Measurements from ENCODE around the gene ITGB7.

The ITGB7 gene

DNA sequence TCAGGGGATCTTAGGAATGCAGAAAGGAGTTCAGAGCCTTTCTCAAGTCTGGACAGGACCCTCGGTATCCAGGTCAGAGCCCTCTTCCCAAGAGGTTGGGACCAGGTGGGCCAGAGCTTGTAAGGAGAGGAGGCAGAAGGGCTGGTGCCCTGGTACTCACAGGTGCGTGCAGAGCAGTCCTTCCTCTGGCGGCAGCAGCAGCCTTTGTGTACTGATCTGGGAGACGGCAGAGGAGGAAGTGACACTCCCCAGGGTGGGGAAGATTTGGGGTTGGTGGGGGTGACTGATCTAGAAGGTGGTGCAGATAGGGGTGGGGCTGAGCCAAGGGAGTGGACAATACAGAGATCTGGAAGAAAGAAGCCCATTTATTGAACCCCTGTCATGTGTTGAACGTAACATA, at the start of gene ITGB7:
Gene ITGB7 (minus strand): TSS at position 210 of the 400 bp plus-strand sequence. CDS start 6,808 bp downstream, outside the sequence.
- DNase-seq (ENCODE audit: low spot score) = peak; percentile 80

- DNase-seq (ENCODE audit: low spot score) = no peak
These were observed 48.9 kb upstream of the ITGB7 start for GRCh38 chr12:53255996-53256395.

DNA sequence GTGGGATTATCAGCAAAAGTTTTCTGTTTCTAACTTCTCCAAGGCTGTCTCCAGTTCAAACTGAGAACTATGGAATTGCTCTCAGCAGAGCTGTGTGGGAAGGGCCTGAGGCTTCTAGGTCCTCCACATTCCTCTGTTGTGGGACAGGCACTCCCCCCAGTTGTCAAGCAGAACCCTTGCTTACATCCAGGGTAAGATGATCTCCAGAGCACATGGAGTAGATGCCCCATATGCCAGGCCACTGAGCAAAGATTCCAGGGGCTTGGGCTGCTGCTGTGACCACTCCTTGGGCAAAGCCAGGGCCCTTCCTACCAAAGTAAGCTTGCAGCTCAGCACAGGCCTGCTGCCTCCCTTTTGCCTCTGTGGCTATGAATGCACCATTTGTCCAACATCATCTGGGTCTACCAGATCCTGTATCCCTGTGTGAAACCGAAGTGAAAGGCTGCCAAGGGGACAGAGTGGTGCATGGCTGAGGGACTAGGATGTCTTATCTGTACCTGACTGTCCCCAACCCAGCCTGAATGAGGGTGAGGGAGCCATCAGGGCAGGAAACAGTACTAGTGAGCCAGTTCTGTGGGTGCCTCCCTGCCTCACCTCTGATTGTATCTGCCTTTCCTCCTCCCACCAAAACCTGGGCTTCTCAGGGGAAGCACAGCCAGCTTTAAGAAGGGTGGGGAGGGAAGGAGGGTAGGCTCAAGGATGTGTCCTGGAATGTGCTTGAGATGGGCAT, 47.9 kb upstream of the ITGB7 start:
- no peak for DNase-seq (ENCODE audit: low spot score)

GRCh38 chr12:53253298-53253697, 46.2 kb upstream of the ITGB7 start:
- DNase-seq (ENCODE audit: low spot score) = no peak

- DNase-seq (ENCODE audit: low spot score) = no peak
These were observed 45.4 kb upstream of the ITGB7 start for GRCh38 chr12:53252349-53252916.

- DNase-seq (ENCODE audit: low spot score) = peak; percentile 66
These were observed 44.7 kb upstream of the ITGB7 start for GRCh38 chr12:53251477-53252348.

GRCh38 chr12:53245286-53245685, 38.2 kb upstream of the ITGB7 start:
- DNase-seq (ENCODE audit: low spot score) = no peak

GRCh38 chr12:53244337-53244736, 37.3 kb upstream of the ITGB7 start:
- no peak for DNase-seq (ENCODE audit: low spot score)

GRCh38 chr12:53241623-53242412, 34.8 kb upstream of the ITGB7 start:
- DNase-seq (ENCODE audit: low spot score) = no peak

DNA sequence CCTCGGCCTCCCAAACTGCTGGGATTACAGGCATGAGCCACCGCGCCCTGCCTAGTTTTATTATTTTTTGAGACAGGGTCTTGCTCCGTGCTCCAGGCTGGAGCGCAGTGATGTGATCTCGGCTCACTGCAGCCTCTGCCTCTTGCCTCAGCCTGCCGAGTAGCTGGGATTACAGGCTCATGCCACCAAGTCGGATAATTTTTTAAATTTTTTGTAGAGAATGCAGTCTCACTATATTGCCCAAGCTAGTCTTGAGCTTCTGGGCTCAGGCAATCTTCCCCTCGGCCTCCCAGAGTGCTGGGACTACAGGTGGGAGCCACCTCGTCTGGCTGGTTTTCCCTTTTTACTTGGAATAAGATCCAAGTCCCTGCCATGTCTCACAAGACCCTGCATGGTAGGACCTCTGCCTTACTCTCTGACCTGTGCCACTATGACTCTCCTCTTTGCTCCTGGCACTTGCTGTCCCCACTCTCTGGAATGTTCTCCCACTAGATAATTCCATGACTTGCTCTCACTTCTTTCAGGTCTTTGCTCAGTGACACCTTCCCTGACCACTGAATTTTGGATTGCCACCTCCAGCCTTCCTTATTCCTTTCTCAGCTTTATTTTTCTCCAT, 32.7 kb upstream of the ITGB7 start:
- no peak for DNase-seq (ENCODE audit: low spot score)

DNA sequence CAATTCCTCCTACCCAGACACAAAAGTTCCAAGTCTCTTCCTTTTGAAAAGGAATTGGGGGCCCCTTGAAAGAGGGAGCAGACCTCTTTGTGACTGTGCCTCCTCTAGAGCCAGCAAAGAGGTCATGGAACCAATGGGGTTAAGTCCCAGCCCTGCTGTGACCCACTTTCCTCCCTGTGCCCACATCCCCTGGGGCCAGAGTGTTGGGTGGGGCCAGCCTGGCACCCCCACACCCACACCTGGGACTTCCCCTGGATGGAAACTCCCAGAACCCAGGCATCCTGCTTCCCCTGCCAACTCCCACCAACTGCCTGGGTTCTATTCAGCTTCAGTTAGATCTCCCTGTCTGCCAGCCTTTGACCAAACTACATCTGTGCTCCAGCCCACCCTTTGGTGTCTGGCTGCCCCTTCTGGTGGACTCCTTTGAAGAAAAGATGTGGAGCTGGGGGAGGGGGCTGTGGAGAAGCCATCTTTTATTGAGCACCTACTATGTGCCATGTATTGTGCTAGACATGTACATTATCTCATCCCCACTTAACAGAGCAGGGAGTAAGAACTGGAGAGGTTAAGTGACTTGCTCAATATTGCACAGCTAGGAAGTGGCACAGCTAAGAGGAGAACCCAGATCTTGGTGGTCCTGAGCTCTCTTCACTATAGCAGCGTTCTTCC, 29.5 kb upstream of the ITGB7 start:
- peak; percentile 68 for DNase-seq (ENCODE audit: low spot score)

DNA sequence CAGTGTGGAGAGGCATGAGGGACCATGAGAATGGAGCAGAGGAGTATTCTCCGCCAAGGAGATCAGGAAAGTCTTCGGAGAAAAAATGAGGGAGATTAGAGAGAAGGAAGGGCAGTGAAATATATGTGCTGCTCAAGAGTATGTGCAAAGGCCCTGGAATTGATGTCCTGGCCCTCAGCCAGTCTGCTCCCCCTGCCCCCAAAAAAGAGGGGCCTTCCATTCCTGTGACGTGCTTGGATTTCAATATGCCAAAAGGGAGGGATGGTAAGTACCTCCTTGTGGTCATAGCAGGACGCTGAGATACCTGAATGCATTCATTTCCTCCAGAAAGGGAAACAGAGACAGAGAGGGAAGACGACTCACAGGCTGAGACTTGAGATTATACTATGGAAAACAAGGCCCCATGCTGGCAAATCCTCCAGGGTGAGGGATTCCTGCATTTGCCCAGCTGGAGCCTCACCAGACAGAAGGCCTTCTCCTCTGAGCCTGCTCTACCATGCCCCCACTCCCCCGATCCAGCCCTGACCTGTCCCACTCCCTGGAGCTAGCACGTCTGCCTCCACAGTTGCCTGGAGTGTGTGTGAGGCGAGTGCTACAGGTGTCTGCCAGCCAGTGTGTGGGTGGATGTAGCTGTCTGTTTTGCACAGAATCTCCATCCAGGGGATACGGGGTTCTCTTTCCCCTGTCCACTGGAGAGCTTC, 28.8 kb upstream of the ITGB7 start:
- no peak for DNase-seq (ENCODE audit: low spot score)

GRCh38 chr12:53235164-53235563, 28.1 kb upstream of the ITGB7 start:
- no peak for DNase-seq (ENCODE audit: low spot score)

DNA sequence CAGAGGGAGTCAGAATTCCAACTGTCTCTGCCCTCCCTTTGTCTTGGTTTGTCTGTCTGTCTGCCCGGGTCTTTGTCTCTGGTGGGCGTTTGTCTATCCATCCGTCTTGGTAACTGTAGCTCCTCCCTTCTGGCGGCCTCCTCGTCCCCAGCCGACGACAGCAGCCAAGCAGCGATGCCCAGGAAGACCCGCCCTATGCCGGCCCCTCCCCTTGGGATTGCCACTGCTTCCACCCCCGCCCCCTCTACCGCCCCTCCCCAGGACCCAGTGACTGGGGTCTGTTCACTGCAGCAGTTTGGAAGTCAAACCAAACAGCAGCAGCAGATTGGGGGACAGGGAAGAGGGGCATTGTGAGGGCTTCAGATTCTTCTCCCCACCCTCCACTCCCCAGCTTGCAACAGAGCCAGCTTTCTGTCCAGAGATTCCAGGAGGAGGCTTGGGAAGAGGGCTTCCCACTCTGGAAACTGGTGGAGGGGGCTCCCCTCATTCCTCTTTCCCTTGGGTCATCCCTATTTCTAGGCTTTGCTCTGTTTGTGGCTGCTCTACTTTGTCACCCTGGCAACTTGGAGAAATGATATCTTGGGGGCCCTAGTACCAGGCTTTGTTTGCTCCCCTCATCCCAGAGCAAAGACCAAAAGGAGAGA, 27.3 kb upstream of the ITGB7 start:
- no peak for DNase-seq (ENCODE audit: low spot score)

- DNase-seq (ENCODE audit: low spot score) = no peak
These were observed 26.6 kb upstream of the ITGB7 start for GRCh38 chr12:53233671-53234121.

DNA sequence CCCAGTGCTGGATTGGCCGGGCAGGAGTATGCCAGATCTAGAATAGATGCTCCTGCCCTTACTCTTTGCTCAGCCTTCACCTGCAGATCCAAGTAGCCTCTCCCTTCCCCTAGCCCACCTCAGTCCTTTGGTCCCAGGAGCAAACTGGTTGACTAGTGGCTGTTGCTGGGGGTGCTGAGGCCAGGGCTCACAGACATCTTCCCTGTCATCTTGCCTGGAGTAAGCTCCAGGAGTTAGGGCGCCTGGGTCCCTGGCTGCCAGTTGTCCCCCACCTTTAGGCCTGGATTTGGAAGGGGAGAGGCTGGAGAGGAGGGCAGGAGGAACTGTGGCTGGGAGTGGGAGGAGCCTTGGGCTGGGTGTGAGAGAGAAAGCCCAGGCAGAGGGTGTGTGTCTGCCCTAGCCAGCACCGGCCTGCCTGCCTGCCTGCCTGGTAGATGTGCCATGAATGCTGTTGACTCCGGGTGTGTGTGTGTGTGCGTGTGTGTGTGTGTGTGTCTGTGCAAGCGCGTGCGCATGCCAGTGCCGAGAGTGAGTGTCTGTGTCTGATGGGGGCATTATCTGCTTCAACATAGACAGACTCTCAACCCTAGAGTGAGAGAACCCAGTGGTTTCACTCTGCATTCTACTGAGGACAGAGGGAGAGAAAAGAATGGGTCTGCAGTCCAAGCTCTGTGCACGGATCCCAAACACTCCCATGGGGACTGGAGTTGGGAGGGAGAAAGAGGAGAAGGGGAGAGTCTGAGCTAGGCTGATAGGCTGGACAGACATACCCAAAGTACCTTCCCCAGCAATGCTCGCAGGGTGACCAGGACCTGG, 25.8 kb upstream of the ITGB7 start:
- DNase-seq (ENCODE audit: low spot score) = peak; percentile 50

DNA sequence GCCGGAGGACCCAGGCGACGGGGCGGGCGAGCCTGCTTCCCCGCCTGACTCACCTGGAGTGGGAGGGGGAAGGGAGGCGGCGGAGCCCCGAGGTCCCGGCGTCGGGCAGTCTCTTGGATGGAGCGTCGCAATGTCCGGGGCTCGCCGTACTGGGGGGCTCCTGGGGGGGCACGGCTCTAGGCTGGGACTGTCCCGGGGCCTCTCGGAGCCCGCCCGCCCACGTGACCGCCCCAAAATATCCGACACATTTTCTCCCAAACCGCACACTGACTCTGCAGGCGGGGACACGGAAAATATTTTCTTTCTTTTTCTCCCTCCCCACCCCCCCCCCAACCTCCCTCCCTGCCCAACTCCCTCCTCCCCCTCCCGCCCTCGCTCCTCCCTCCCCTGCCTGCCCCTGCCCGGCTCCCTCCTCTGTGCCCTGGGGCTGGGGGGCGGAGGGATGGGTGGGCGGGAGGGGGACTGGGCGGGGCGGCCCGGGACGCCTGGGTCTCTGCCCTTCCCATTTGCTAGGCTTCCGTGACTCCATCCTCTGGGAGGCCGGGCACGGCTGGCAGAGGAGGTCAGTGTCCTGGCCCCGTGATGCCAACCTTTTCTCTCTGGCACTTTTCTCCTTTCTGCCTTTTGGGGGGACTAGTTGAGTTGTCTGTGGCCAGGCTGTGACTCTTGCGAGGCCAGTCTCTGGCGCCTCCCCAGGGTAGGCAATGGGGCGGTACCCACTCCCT, 25.0 kb upstream of the ITGB7 start, which contains the start of gene RARG:
Gene RARG (minus strand): TSS at position 289 of the 725 bp plus-strand sequence. CDS start 4,664 bp downstream, outside the sequence.
- peak; percentile 72 for DNase-seq (ENCODE audit: low spot score)

DNA sequence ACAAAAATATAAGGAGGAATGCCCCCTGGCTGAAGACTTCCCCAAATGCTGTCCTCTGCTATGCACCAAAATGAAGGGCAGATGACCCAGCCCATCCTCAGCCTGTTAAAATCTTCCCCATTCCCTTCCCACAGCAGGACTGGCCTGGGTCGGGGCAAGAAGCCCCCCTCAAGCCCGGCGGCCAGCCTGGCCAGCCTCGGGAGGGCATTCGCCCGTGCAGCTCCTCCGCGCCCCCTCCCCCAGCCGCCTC, 24.5 kb upstream of the ITGB7 start:
- DNase-seq (ENCODE audit: low spot score) = no peak
